AG08395 (cell line): ENCODE data around the gene SPAG8.
A peak's percentile ranks its signal among the peaks of the same experiment; 100 is the strongest.

Experiments
- DNase-seq: peaks from one replicate; pipeline ENCODE4 v3.0.0; 2012; ENCODE audit warnings: mixed read lengths, low spot score

The SPAG8 gene

DNA sequence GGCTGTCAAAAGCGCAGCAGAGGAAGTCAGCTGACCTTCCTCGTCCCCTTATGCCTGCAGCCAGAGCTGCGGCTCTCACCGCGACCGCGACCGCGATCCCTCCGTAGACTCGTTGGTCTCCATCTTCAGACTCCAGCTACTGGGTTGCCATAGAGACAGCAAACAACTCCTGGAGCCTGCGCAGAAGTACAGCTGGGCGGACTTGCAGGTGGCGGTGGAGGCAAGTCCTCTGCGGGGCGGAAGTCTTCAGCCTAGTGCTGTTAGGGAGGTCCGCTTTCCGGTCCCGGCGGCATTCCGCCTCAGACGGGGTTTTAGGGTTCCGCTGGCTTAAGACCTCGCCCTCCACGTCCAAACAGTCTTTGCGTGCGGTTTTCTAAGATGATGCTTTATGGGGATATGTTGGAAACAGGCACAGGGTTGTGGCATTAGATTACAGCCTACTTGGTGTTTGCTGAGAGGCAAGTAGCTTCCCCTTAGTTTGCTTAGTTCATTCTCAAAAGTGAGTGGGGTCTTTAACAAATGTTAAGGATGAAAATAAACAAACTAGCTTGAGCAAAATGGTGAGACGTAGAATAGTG lies at the start of gene SPAG8:
SPAG8 (minus strand) TSS at position 238 of the 578 bp plus-strand sequence; CDS start at position 123, 115 bp downstream.
- peak; percentile 96 for DNase-seq

- no peak for DNase-seq
Observed at GRCh38 chr9:35861161-35861897, 49.3 kb upstream of the SPAG8 start.

- DNase-seq, result no peak
Observed at GRCh38 chr9:35859990-35860339, 47.9 kb upstream of the SPAG8 start.

DNA sequence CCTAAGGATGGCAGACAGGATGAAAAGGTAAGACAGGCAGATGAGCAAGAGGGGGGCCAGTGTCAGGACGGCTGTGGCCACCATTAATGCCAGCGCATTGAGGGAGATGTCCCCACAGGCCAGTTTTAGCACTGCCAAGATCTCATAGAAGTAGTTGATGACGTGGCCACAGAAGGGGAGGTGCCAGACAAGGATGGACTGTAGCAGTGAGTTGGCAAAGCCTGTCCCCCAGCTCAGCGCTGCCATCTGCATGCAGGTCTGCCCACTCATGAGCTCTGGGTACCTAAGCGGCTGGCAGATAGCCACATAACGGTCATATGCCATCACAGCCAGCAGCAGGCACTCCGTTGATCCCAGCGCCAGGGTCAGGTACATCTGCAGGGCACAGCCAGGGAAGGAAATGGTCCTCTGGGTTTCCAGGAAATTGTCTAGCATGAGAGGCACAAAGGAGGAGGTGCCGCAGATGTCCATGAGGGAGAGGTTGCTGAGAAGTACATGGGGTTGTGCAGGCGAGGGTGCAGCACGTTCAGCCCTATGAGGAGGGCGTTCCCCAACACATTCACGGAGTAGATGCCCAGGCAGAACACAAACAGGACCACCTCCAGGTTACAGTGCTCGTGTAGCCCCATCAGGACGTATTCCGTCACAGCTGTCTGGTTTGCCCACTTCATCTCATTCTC lies 47.4 kb upstream of the SPAG8 start:
- peak; percentile 36 for DNase-seq

GRCh38 chr9:35858458-35858857 lies 46.4 kb upstream of the SPAG8 start:
- DNase-seq, result no peak

DNA sequence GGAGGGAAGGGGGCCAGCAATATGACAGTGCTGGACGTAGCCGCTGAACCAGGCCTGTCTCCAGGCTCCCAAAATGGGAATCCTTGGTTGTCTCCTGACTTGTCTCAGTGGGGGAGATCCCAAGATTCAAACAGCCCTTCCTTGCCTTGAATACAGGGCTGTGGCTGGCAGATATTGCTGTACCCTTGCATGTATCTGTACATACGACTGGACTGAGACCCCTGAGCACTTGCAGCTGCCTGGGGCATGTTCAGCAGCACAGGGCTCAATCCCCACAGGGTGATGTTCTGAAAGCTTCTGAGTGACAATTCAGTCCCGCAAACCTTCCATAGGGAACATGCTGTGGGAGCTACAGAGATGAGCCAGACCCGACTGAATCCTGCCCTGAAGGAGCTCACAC lies 44.8 kb upstream of the SPAG8 start:
- no peak for DNase-seq

GRCh38 chr9:35856206-35856605 lies 44.1 kb upstream of the SPAG8 start:
- DNase-seq, result no peak

DNA sequence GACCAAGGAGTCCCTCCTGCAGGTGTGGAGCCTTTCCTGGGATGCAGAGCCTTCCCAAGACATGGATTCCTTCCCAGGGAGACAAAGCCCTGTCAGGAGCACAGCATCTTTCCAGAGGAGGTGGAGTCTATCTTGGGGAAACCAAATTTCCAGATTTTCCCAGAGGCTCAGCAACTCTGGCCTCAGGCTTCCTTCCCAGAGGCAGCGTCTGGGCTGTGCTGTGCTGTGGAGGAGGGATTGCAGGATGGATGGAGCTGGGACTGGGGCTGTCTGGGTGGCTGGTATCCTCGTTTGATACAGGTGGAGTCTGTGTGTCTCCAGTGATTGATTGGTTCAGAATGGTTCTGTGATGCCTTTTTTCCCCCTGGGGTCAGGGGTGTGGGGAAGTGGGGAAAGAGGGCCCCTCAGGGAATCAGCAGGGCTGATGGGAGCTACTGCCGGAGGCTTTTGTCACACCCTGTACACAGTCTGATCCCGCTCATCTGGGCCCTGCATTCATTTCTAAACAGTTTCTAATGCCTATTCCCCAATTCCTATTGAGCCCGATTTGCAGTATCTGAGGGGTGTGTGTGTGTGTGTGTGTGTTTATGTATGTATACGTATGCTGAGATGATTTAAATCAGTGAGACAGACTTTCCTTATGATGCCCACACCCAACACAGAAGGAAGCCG lies 42.2 kb upstream of the SPAG8 start:
- no peak for DNase-seq

GRCh38 chr9:35852876-35853865 lies 41.1 kb upstream of the SPAG8 start:
- no peak for DNase-seq

DNA sequence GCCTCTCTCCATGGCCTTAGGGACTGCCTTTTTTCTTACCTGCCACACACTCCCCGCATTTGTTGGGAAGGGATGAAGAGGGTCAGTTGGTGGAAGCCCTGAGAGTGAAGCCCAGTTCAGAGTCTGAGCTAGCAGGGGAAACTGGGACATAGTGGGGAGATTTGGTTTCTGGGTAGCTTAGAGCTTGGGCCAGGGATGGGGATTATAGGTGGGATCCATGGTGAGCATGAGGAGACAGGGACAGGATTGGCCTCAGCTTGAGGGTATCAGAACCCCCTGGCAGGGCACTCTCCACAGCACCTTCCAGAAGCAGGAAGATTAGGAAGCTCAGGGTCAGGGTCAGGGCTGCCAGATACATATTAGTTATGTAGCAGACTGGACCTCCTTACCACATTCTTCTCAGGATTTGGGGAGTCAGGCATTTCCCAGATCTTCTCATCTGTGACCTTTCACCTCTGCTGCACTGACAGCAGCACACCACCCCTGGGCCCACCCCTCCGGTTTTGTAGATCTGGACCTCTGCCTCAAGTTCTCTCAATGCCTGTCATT lies 40.3 kb upstream of the SPAG8 start:
- DNase-seq, result no peak

GRCh38 chr9:35847792-35848572 lies 35.9 kb upstream of the SPAG8 start:
- DNase-seq, result peak; percentile 89

DNA sequence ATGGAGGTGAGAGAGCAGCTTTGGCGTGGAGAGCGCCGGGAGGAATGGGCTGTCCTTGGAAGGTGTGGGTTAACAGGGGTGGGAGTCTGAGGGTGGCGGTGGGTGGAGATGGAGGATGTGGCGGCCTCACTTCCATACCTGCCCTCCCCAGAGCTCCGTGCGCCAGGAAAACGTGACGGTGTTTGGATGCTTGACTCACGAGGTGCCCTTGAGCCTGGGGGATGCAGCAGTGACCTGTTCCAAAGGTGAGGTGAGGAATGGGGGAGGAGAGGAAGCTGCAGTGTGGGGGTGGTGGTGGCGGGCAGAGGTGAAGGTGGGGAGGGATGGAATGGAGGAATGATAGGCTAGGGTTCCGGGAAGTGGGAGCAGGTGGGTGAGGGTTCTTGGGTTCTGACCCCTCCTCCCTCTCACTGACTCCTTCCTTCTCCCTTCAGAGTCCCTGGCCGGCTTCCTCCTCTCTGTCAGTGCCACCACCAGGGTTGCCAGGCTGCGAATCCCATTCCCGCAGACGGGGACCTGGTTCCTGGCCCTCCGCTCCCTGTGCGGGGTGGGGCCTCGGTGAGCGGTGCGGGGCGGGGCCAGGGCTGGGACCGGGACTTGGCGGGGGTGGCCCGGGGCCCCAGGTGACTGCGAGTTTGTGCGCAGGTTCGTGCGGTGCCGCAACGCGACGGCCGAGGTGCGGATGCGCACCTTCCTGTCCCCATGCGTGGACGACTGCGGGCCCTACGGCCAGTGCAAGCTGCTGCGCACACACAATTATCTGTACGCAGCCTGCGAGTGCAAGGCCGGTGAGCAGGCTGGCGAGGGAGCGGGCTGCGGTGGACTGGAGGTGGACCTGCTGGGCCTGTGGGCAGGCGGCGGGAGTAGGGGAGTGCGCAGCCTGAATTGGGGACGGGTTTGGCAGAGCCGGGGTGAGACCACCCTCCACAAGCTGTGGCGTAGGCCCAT lies 34.0 kb upstream of the SPAG8 start:
- DNase-seq, result no peak

DNA sequence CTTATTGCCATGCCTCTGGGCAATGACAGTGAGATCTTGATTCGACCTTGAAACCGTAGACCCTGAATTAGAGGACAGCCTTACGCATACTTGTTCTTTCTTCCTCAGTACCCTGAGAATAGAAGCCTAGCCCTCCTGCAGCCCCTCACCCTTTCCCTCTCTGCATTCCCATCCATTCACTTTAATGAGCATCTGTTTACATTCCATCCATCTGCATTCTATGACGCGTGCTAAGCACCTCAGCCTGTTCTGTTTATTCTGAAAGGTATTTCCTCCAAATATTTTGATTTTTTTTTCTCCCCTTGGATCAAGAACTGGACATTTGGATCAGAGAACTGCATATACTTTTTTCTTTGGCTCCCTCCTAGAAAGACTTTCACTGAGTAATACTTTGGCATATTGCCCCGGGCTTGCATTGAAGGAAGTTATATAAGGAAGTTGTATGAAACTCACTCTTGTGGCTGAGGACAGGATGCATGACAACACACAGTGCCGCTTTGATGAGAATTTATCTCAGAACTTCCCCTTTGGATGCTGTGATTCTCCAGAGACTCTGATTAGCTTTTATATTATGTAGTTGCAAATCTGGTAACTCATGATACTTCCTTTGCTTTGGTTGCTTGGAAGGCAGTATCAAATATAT lies 32.7 kb upstream of the SPAG8 start:
- peak; percentile 77 for DNase-seq

DNA sequence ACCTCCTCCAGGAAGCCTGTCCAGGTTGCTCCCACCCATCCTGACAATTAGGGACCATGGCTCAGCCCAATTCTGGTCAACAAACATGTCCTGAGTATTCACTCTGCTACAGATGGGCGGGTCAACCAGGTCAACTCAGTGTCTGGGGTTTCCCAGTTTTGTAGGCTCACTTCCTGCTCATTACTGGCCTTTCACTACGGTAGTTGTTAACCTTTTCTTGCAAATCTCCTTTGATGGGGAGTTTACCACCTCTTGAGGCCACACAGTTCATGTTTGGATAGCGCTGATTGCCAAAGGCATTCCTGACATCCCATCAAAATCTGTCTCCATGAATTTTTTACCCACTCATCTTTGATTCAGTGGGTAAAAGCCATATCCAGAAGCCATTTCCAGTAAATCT lies 30.7 kb upstream of the SPAG8 start:
- DNase-seq, result no peak

DNA sequence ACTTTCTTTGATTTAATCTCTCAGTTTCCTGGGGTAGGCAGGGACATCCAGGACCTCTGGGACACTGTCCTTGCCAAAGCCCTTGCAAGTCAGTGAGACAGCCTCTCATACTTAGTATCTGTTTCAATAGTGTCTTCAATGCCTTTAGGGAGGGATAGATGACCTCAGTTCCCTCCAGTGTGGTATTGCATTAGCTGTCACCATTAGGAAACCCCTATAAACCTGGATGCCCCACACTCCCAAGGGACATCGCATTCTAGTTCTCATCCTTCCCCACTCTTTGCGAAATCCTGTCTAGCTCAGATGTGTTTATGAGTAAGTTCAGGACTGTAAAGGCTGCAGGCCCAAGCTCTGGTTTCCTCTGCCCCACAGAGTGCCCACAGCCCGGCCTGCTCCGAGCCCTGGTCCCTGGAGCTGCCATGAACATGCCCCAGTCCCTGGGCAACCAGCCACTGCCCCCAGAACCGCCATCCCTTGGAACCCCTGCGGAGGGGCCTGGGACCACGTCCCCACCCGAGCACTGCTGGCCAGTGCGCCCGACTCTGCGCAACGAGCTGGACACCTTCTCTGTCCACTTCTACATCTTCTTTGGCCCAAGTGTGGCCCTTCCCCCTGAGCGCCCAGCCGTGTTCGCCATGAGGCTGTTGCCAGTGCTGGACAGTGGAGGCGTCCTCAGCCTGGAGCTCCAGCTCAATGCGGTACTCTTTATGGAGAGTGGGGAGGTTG lies 30.1 kb upstream of the SPAG8 start:
- DNase-seq, result no peak

- no peak for DNase-seq
Observed at GRCh38 chr9:35841645-35841900, 29.5 kb upstream of the SPAG8 start.

GRCh38 chr9:35840881-35841644 lies 29.0 kb upstream of the SPAG8 start:
- DNase-seq, result no peak

- DNase-seq, result no peak
Observed at GRCh38 chr9:35839926-35840325, 27.9 kb upstream of the SPAG8 start.
